ENCODE results near the gene ZMYM3. TPM values are rescaled to one million over a fixed set of nuclear protein-coding genes. Genes with fewer than 3 reads are reported as not detected.
"Not testable (repeated sequence)": the region's sequence is repeated elsewhere in the genome, so short reads cannot be mapped to it uniquely, and the experiment has no call there.

The ZMYM3 gene
- total RNA-seq, 3 donors from 2014 or later (not counting 1 experiment from before 2014, with no cell fraction given): 18.0 to 21.0 (median 20.4) TPM

DNA sequence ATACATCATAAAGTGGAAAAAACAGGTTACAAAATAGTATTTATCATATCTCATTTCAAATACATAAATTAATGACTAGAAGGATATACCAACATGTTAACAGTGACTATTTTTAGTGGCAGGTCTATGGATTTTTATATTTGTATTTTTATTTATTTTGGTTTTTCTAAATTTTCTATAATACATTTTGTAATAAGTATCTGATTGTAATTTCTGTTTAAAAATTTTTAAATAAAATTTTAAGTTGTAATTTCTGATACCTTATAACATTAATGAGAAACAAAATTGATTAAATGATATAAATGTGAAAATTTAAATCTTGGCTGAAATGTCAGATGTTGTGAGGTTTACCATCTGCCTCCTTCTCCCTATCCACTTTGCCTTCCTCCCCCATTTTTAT is 32.0 kb upstream of the ZMYM3 start:
- H3K36me3 ChIP-seq (ENCODE audit: control insufficient read depth, insufficient read depth, low read length): peaks cover 4% of the 10 kb centered on the region
- Mint-ChIP-seq H3K4me1 (peaks cover 20 to 24% of the 10 kb centered on the region in 2 donors), H3K27ac (peak overlapping the region; percentile 99 to 100), H3K36me3 (no peaks in the 10 kb centered on the region), H3K27me3 (ENCODE audit: low read depth in 2 of 2) (no peaks in the 10 kb centered on the region), H3K4me3 (peak overlapping the region; percentile 64), H3K9me3 (no peaks in the 10 kb centered on the region)
- intact Hi-C loops (cut with micrococcal nuclease): no loop called here
- no peaks in the 10 kb centered on the region for H3K9me3 ChIP-seq (ENCODE audit: control insufficient read depth, insufficient read depth, low read length)
- H3K27ac ChIP-seq (ENCODE audit: low read length): no peak overlapping the region
- no peak for ATAC-seq
- peaks cover 17% of the 10 kb centered on the region for H3K4me1 ChIP-seq (ENCODE audit: control insufficient read depth, insufficient read depth, low read length)
- H3K4me3 ChIP-seq (ENCODE audit: low read length): no peak overlapping the region
- no peak for TF ChIP-seq CTCF (IDR thresholded peaks at IDR 0.05)
- no peak for DNase-seq
- H3K27me3 ChIP-seq (ENCODE audit: control insufficient read depth, insufficient read depth, low read length): no peaks in the 10 kb centered on the region

DNA sequence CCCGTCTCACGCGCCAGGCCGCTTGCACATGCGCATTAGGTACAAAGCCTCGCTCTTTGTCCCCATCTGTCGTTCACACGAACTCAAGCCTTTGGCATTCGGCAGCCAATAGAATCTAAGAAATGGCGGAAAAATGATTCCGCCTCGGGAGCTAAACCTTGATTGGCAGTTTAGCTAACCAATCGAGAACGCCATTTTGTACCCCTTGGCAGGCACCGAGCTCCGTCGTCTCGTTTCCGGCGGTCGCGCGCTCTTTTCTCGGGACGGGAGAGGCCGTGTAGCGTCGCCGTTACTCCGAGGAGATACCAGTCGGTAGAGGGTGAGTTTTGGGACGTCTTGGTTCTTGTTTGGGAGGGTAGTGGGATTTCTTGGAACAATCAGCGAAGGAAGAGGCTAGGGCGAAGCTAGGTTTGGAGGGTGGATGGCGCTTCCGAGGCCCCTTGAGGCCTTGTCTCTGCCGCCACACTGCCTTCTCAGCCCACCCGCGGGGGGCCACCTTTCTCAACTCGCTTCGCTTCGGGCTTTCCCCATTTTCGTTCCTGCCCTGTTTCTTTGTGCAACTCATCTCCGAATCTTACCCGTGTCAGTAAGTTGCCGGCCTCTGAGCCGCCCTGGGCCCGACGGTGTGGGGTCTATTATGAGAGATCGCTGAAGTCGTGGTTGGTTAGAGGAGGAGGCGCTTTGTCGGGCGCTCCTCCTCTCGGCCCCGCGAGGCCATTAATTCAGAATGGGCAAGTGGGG is 29.6 kb upstream of the ZMYM3 start, which contains the start of gene NONO:
Gene NONO, plus strand, starts transcription at position 233 of the 741 bp plus-strand sequence. CDS start 7,003 bp downstream, outside the sequence.
- H3K27me3 Mint-ChIP-seq (ENCODE audit: low read depth in 2 of 2): peaks cover 7% of the 10 kb centered on the region in 2 donors
- no peak for TF ChIP-seq CTCF (IDR thresholded peaks at IDR 0.05)
- H3K36me3 ChIP-seq (ENCODE audit: control insufficient read depth, insufficient read depth, low read length): no peaks in the 10 kb centered on the region
- peak within 1 kb of the TSS; percentile 69 for H3K4me3 ChIP-seq (ENCODE audit: low read length)
- H3K4me1 Mint-ChIP-seq: peaks cover 16 to 20% of the 10 kb centered on the region in 2 donors
- peak within 1 kb of the TSS; percentile 99 for H3K4me3 Mint-ChIP-seq
- no peaks in the 10 kb centered on the region for H3K9me3 Mint-ChIP-seq
- H3K27ac Mint-ChIP-seq: peak within 1 kb of the TSS; percentile 99 to 100
- no peaks in the 10 kb centered on the region for H3K36me3 Mint-ChIP-seq
- no peaks in the 10 kb centered on the region for H3K9me3 ChIP-seq (ENCODE audit: control insufficient read depth, insufficient read depth, low read length)
- WGBS (ENCODE audit: insufficient coverage): under 1% methylated on average over 48 of the region's 57 CpGs
- peaks cover 17% of the 10 kb centered on the region for H3K4me1 ChIP-seq (ENCODE audit: control insufficient read depth, insufficient read depth, low read length)
- ATAC-seq: peak; percentile 85 to 94 (median 90)
- intact Hi-C loops (cut with micrococcal nuclease): loop anchor here (1.0 kb wide), 2 partner anchors 29 to 83 kb away; partner anchors contain the start of genes TAF1 and ZMYM3
- peak; percentile 66 to 97 for DNase-seq
- peak within 1 kb of the TSS; percentile 93 for H3K27ac ChIP-seq (ENCODE audit: low read length)
- H3K27me3 ChIP-seq (ENCODE audit: control insufficient read depth, insufficient read depth, low read length): no peaks in the 10 kb centered on the region

GRCh38 chrX:71282514-71283402 is 28.8 kb upstream of the ZMYM3 start:
- TF ChIP-seq CTCF (IDR thresholded peaks at IDR 0.05): no peak

DNA sequence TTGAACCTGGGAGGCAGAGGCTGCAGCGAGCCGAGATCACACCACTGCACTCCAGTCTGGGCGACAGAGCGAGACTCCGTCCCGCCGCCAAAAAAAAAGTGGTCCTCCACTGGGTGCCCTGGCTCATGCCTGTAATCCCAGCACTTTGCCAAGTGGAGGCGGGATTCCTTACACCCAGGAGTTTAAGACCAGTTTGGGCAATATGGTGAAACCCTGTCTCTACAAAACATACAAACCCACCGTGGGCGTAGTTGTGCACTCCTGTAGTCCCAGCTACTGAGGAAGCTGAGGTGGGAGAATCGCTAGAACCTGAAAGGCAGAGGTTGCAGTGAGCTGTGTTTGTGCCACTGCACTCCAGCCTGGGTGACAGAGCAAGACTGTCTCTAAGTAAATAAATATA is 27.4 kb upstream of the ZMYM3 start:
- DNase-seq; H3K36me3 ChIP-seq (ENCODE audit: control insufficient read depth, insufficient read depth, low read length); H3K4me3 Mint-ChIP-seq; intact Hi-C loops (cut with micrococcal nuclease); H3K9me3 ChIP-seq (ENCODE audit: control insufficient read depth, insufficient read depth, low read length); H3K27ac ChIP-seq (ENCODE audit: low read length); H3K27ac Mint-ChIP-seq; H3K36me3 Mint-ChIP-seq; H3K27me3 ChIP-seq (ENCODE audit: control insufficient read depth, insufficient read depth, low read length); H3K4me3 ChIP-seq (ENCODE audit: low read length); ATAC-seq; H3K27me3 Mint-ChIP-seq (ENCODE audit: low read depth in 2 of 2); H3K9me3 Mint-ChIP-seq: not testable (repeated sequence)
- peaks cover 8 to 17% of the 10 kb centered on the region in 2 donors for H3K4me1 Mint-ChIP-seq
- 99% methylated on average over 8 of the region's 11 CpGs for WGBS (ENCODE audit: insufficient coverage)
- peaks cover 10% of the 10 kb centered on the region for H3K4me1 ChIP-seq (ENCODE audit: control insufficient read depth, insufficient read depth, low read length)

More at GRCh38 chrX:71282514-71283402, 28.8 kb upstream of the ZMYM3 start:
- H3K4me3 Mint-ChIP-seq: peak overlapping the region; percentile 99
- no peaks in the 10 kb centered on the region for H3K9me3 Mint-ChIP-seq
- Histone ChIP-seq H3K27me3 (ENCODE audit: control insufficient read depth, insufficient read depth, low read length) (no peaks in the 10 kb centered on the region), H3K9me3 (ENCODE audit: control insufficient read depth, insufficient read depth, low read length) (no peaks in the 10 kb centered on the region), H3K27ac (ENCODE audit: low read length) (peak overlapping the region; percentile 93), H3K4me3 (ENCODE audit: low read length) (peak overlapping the region; percentile 69), H3K4me1 (ENCODE audit: control insufficient read depth, insufficient read depth, low read length) (peaks cover 12% of the 10 kb centered on the region), H3K36me3 (ENCODE audit: control insufficient read depth, insufficient read depth, low read length) (no peaks in the 10 kb centered on the region)
- no peaks in the 10 kb centered on the region for H3K36me3 Mint-ChIP-seq
- intact Hi-C loops (cut with micrococcal nuclease): loop anchor here (1.0 kb wide), 2 partner anchors 28 to 84 kb away; partner anchors contain the start of genes TAF1 and ZMYM3
- peaks cover 13 to 17% of the 10 kb centered on the region in 2 donors for H3K4me1 Mint-ChIP-seq
- WGBS (ENCODE audit: insufficient coverage): 26% methylated on average over 12 of the region's 16 CpGs
- ATAC-seq: peak; percentile 40 to 65 (median 48)
- peaks cover 7% of the 10 kb centered on the region in 2 donors for H3K27me3 Mint-ChIP-seq (ENCODE audit: low read depth in 2 of 2)
- peak overlapping the region; percentile 99 to 100 for H3K27ac Mint-ChIP-seq
- DNase-seq: peak in 1 of 2 donors; percentile 72

- H3K27ac ChIP-seq (ENCODE audit: low read length); H3K4me1 Mint-ChIP-seq; H3K36me3 Mint-ChIP-seq; H3K27me3 Mint-ChIP-seq (ENCODE audit: low read depth in 2 of 2); H3K27ac Mint-ChIP-seq; H3K4me3 Mint-ChIP-seq; H3K9me3 ChIP-seq (ENCODE audit: control insufficient read depth, insufficient read depth, low read length); intact Hi-C loops (cut with micrococcal nuclease); ATAC-seq; H3K27me3 ChIP-seq (ENCODE audit: control insufficient read depth, insufficient read depth, low read length); H3K9me3 Mint-ChIP-seq; DNase-seq; H3K36me3 ChIP-seq (ENCODE audit: control insufficient read depth, insufficient read depth, low read length); H3K4me1 ChIP-seq (ENCODE audit: control insufficient read depth, insufficient read depth, low read length); H3K4me3 ChIP-seq (ENCODE audit: low read length): not testable (repeated sequence)
- WGBS (ENCODE audit: insufficient coverage): 100% methylated on average over 1 of the region's 2 CpGs
Observed at GRCh38 chrX:71272313-71272712, 18.4 kb upstream of the ZMYM3 start.

Data from natural killer cell (primary cell).